HG03025 (cell line): ENCODE measurements around the gene MAT2B.
A peak's percentile ranks its signal among the peaks of the same experiment; 100 is the strongest.
"Not testable (repeated sequence)": the region's sequence is repeated elsewhere in the genome, so short reads cannot be mapped to it uniquely, and the experiment has no call there.

Experiments used
- ATAC-seq: cut with Tn5 transposase; IDR thresholded peaks from one replicate; pipeline ENCODE4 v1.9.1; 2021; ENCODE audit warnings: mild to moderate bottlenecking, moderate library complexity; ENCODE audit not compliant: unreplicated experiment, low FRiP score

MAT2B gene

DNA sequence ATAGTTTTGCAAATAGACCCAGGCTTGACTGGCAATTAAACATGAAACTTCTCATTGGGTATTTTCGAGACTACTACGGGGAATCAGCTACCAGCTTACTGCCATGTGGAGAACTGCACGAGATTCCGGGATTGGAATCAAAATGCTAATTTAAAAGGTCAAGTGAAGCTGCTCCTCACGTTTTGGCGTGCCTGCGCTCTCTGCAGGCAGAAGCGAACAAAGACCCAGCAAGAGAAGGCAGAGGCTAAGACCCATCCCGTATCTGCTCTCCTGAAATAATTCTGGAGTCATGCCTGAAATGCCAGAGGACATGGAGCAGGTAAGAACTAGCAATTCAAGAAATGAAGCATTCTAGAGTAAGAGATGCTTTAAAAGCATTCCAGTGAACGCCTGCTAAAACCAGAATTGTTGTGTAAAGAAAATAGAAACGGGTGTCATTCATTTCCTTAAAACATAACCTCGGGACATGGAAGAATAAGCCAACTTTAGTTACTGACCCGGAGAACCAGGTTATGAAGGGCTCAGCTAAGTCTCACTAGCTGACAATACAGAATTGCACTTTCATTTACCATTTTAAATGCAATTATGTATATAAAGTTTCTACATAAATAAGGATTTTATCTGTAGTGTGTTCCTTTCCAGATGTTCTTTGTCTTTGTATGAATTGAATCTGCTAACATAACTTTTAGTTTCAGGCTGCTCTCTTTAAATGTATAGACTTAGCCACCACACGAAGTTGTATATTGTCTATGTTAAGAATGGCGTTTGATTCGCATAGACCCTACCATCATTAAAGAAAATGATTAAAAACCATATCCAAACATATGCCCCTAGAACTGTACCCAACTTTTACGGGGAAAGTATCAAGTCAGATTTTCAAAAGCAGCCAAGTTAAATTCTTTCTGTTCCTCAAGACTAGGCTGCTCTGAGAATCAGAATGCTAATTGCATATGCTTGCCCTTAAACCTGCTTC is 2.0 kb upstream of the MAT2B start:
- no peak for ATAC-seq

DNA sequence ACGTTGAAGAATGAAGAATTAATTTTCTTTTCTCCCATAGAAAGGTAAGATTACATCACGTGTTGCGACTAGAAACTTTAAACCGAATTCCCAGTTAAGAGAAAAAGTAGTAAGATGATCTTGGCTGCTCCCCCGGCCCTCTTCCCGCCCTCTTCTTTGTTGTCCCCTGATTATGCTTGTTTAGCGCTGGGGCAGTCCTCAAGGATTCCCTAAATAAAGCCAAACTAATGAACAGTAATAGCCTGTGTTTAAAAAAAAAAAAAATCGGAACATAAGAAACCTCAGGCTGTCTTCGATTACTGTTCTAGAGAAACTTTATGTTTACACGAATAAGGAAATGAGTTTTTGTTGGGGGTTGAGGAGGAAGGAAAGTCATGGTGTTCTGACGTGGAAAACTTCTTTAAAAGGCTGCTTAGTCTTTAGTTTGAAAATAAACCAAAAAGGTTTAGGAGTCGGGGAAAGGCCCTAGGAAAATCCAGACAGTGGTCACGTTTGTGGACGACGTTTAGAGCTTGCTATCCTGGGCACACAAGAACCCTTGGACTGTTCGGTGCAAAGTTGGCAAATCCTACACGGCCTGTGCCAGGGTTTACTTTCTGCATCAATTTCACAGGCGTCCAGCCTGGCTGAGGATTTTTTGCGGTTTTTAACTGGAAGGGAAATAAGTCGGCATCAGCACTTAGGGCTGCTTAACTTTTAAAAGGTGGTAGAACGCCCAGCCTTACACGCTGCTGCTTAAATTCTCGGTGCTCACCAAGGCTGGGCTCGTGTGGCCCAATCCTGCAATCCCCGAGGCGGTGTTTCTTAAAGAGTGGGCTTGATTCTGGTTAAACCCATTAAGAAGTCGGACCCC is 1.1 kb upstream of the MAT2B start:
- no peak for ATAC-seq

DNA sequence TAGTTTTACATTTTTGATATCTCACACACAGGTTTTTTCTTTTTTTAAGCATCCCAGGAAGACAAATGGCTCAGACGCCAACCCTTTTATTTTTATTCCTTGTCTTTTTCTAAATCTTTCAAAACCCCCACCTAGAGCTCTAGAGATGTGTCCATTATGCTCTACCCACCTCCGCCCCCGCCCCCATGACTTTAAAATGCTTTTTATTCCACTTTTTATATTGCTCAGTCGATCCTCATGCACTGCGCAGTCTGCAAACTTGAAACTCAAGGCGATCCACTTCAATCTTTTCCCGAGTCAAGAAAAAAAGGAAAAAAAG is 411 bp upstream of the MAT2B start:
- peak; percentile 0 for ATAC-seq

DNA sequence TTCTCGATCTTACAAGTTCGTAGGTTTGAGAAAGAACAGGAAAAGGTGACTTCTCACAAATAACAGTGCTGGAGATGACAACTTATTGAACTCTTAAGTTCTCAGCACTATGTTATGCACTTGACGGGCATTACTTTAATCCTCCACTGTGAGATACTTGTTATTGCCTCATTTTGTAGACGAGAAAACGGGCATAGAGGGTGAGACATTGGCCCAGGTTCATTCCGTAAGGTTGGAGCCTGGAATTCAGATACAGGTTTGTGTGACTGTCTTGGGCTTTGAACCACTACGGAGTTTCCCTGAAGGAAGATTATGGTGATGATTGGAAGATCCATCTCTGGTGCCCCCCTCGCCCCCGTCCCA is 657 bp downstream of the MAT2B start:
- ATAC-seq = peak; percentile 13

DNA sequence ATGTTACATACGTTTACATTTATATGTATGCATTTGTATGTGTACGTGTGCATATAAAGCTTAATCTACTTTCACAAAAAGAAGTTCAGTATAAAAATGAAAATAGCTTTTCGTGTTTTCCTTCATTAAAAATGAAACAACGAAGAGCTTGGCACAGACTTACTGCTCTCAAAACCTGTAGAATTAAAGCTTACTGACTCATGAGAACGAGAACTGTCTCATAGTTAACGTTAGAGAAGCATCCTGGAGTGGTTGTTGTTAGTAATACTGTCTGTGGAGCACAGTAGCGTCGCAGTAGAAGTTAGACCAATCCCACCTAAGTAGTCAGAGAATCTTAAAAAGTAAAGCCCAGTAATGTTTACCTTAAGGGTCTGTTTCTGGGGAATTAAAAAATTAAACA is 1.3 kb downstream of the MAT2B start:
- ATAC-seq = no peak

DNA sequence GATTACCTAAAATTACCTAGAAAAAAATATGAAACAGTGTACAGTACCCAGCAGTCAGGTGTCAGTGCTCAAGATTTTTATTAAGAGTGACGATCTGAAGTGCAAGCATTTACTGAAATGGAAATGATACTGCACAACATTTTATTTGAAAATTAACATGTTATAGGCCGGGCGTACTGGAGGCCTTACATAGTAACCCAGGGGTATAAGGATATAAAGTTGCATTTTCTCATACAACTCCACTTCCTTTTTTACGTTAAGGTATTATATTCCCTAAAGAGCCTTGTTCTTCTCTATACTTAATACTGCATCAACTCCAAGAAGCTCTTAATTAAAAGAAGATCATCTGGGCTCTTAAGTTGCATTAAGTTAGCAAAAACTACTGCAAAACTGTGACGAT is 3.3 kb downstream of the MAT2B start:
- no peak for ATAC-seq

DNA sequence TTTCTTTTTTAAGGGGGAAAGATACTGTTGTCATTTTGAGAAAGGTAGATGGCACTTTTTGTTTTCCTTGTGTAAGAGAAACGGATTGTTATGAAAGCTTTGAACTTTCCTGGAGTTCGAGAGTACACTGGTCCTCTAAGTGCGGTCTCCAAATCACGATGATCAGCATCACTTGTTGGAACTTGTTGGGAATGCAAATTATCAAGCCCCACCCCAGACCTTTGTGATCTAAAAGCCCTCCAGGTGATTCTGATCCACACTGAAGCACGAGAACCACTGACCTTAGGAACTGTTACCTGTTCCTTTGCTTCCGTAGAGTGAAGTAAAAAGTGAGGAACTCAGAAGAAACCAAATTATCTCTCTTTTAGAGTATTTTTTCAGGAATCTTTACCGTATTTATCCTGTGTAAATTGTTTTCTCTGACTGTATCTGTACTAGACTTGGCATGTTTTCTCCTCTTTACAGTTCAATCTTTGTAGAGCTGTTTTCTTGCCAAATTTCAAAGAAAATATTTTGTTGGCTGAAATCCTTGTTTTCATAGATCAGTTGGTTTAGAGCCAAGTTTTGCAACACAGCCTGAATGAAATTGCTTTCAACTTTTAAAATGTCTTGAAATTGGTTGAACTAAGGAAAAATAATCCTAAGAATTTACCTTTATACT is 4.0 kb downstream of the MAT2B start:
- ATAC-seq = no peak

DNA sequence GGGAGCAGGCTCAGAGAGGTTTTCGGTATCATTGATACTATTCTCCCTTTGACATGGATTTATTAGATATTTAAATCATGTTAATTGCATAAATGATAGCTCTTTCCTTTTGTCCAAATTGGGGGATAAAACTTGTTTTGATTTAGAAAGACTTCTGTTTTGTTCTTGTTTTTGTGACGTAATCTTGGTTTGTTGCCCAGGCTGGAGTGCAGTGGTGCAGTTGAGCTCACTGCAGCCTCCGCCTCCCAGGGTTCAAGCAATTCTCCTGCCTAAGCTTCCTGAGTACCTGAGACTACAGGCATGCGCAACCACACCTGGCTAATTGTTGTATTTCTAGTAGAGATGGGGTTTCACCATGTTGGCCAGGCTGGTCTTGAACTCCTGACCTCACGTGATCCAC is 7.1 kb downstream of the MAT2B start:
- ATAC-seq = no peak

DNA sequence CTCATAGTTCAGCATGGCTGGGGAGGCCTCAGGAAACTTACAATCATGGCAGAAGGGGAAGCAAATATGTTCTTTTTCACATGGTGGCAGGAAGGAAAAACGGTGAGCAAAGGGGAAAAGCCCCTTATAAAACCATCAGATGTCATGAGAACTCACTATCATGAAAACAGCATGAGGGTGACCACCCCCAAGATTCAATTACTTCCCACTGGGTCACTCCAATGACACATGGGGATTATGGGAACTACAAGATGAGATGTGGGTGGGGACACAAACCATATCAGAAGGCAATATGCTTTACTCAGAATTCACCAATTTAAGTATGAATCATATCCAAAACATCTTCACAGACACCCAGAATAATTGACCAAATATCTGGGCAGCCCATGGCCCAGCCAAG is 19.7 kb downstream of the MAT2B start:
- ATAC-seq = no peak

DNA sequence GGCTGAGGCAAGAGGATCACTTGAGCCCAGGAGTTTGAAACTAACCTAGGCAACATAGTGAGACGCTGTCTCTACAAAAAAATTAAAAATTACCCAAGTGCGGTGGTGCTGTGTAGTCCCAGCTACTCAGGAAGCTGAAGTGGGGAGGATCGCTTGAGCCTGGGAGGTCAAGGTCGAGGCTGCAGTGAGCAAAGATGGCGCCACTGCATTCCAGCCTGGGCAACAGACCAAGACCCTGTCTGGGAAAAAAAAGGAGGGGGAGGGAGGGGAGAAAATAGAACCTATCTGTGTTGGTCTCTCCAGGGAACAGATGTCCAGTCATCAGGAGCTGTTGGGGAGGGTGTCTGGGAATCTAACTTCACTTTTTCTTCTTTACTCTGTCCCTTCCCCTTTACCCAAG is 24.3 kb downstream of the MAT2B start:
- no peak for ATAC-seq

DNA sequence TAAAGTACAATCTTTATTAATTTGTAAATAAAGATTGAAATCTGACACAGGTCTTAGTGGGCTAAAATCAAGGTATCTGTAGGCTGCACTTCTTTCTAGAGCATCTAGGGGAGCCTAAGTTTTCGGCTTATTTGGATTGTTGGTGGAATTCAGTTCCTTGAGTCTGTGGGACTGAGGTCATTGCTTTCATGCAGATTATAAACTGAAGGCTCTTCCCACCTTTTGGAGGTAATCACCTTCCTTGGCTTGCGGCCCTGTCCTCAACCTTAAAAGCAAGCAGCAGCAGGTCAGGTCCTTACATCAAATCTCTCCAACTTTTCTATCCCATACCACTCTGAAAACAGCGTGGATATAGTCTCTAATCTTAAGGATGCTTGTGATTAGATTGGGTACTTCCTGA is 25.9 kb downstream of the MAT2B start:
- ATAC-seq = no peak

DNA sequence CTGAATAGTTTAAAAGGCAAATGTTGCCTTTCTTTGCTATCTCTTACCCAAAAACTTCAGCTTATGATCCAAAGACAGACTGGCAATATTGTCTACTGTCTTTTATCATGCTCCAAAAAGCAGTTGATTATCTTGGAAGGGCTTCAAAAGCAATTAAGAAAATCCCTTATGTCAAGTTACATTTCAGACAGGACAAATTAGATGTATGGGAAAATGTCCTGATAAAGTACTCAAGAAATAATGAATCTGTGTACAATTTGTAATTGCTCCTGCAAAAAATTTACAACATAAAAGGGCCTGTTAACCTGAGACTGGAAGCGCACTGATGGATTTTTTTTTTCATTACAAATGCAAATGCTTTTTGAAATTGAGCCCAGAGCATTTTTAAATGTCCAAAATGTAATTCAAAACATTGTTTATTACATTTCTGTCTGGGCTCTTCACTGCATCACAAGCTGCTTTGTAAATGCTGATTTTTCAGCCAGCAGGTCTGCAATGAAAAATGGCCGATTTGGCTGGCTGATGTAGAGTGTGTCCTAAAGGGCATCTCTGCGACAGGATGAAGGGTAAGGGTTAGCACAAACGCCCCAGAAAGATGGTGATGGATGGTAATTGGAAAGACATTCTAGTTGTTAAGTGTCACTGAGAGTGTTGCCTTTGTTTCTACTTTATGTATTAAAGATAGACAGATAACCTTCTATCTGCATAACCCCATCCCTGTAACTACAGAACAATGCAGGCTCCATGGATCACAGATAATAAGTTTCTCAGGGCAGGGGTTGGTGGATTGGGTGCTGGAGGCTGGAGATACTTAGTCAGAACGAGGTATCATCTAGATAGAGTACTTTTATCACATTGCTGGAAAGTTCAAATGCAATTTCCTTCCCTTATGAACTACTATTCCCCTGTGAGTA is 27.0 kb downstream of the MAT2B start:
- ATAC-seq = no peak

DNA sequence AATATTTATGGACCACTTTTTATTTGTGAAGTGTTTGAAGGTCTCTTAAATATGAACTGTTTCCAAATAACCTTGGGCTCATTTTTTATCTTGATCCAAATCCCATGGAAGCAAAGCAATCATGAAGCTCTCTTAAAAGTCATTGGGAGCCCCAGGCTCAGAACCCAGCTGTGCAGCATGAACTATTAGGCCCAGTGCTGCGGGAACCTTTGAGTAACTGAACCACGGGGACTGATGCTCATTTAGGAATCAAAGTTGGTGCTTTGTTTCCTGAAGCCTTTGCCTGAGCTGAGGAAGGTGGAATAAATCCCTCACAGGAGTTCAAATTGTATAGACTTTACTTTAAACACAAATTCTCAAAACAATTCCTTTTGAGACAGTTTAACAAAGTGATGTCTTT is 27.8 kb downstream of the MAT2B start:
- no peak for ATAC-seq

DNA sequence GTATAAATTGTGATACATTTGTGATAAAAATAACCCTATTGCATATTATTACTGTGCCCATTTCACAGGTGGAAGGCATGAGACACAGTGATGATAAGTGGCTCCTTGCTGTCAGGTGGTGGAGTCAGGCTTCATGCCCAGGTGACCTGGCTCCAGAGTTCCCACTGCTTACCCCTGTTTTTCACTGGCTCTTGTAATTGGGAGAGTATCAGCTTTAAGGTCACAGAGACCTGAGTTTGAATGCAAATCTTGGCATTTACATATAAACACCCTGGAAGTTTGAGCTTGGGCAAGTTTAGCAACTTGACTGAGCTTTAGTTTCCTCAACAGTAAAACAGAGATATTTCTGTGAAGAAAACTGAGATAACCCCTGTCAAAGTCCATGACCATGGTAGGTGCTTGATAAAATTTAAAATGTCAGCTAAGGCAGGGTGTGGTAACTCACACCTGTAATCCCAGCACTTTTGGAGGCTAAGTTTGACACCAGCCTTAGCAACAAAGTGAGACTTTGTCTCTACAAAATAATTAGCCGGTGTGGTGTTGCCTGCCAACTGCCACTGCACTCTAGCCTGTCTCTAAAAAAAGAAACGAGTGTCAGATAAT is 29.2 kb downstream of the MAT2B start:
- ATAC-seq = no peak

DNA sequence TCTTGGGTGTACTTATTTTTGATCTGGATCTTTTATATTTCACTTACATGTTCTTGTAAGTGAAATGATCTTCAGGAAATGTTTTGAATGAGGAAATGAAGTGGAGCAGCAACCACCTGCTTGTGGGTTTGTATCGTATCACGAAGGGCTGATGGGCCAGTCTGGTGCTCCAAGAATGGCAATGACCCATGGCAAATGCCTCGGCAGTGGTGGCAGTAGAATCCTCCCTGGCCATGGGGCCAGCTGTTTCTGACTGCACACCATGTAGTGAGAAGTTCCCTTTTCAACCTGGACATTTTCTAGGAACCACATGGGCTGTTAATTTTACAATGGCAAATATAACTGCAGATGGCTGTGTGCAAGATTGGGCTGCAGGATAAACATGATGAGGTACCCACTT is 29.9 kb downstream of the MAT2B start:
- no peak for ATAC-seq

DNA sequence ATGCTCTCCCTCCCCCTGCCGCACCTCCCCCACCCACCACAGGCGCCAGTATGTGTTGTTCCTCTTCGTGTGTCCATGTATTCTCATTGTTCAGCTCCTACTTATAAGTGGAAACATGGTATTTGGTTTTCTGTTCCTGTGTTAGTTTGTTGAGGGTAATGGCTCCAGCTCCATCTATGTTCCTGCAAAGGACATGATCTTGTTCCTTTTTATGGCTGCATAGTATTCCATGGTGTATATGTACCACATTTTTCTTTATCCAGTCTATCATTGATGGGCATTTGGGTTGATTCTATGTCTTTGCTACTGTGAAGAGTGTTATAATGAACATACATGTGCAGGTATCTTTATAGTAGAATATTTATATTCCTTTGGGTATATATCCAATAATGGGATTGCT is 31.0 kb downstream of the MAT2B start:
- ATAC-seq = not testable (repeated sequence)

DNA sequence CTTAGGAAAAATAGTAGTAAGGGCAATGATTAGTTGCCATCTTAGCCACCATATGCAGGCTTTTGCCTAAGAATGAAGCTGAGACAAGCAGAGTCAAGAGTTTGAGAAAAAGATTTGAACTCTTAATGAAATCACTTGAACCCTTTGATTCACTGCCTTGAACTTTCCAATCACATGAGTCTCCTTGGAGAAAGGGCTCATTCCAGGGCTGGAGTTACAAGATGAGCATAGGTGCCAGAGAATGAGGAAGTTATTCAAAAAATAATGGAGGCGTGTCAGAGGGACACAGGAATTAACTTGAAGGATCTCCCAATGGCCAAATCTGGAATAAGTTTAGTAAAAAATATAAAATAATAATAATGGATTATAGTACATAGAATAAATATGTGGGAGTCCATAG is 35.3 kb downstream of the MAT2B start:
- ATAC-seq = no peak

DNA sequence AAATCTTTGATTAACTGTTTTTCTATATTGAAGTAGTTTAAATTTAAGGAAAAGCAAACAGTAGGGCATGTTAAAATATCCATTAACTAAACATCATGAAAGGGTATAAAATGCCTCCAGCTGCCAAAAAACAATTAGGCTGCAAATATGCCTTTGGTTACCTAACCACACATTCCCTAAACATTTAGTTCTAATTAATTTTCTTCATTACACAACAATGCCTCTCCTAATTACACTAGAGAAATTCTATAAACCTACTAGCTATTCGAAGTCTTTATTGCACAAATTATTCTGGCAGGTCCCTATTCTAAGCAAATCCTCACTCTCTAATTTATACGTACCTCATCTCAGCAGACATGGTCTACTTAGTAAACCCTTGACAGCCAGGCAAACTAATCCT is 37.4 kb downstream of the MAT2B start:
- no peak for ATAC-seq

DNA sequence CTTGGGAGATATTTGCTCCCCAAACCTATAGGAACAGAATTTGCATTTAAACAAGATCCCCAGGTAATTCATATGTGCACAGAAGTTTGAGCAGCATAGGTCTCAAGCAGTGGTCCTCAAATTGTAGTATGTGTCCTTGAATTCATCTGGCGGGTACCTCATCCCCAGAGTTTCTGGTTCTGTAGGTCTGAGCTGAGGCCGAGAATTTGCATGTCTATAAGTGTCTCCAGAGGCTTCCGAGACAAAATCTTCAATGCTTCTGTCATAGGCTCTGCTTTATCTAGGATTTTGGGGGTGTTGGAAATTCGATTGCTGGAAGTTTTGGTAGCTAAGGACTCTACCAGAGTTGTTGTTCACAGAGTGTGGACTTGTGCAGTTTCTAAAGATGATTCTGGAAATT is 38.6 kb downstream of the MAT2B start:
- no peak for ATAC-seq

DNA sequence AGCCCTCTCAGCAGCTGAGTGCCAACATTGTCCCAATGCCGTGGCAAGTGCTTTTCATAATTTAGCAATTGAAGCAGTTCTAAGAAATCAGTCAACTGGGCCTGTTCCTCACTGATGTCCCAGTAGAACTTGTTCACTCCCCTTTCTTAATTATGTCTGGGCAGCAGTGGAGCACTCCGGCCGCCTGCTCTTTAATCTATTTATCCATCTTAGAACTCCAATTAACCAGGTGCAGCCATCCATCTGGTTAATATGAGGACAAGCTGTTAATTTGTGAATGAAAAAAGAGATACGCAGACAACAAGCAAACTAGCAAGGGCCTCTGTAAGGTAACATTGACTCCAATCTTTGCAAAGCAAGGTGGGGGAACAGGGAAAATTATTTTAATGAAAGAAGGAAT is 39.4 kb downstream of the MAT2B start:
- ATAC-seq = no peak
